ENCODE data around the gene DIDO1. TPM values are rescaled to one million over a fixed set of nuclear protein-coding genes. Genes with fewer than 3 reads are reported as not detected.
A peak's percentile ranks its signal among the peaks of the same experiment; 100 is the strongest.

DIDO1 gene
- total RNA-seq, 1 experiment from 2014 or later = 85.9 TPM

DNA sequence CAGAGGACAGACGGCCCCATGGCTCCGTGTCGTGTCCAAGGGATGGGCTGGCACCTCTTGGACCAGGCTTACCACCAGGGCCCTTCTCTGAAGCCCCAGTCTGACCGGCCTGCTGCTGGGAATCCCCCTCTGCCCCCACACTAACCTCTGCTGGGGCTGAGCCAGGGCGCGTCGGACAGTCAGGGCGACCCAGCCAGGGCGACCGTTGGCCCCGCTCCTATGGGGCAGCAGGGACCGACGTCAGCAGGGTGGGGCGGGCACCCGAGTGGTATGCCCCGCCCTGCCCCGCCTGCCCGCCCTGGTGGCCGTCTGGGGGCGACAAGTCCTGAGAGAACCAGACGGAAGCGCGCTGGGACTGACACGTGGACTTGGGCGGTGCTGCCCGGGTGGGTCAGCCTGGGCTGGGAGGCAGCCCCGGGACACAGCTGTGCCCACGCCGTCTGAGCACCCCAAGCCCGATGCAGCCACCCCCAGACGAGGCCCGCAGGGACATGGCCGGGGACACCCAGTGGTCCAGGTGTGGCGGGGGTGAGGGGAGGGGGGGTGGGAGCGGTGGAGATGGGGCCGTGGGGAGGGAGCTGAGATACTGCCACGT, 26.2 kb upstream of the DIDO1 start, which contains the start of gene SLC17A9:
SLC17A9 (plus strand) TSS at position 337 of the 595 bp plus-strand sequence; CDS start at position 459, 122 bp downstream.
- peaks cover 8 to 36% (median 28%) of the 10 kb centered on the region in 3 experiments; a peak in 6 of 7 replicates for H3K36me3 Mint-ChIP-seq (ENCODE audit: insufficient read depth in 1 of 3, low read depth in 3 of 3)

More for the DNA sequence above, 26.2 kb upstream of the DIDO1 start, which contains the start of gene SLC17A9:
- H3K4me2 ChIP-seq (ENCODE audit: insufficient read depth, insufficient read length, low read length) = peak within 1 kb of the TSS; percentile 65
- no peak within 1 kb of the TSS for H3K4ac ChIP-seq (ENCODE audit: low read depth, low read length)
- TF ChIP-seq, protein P1, sequence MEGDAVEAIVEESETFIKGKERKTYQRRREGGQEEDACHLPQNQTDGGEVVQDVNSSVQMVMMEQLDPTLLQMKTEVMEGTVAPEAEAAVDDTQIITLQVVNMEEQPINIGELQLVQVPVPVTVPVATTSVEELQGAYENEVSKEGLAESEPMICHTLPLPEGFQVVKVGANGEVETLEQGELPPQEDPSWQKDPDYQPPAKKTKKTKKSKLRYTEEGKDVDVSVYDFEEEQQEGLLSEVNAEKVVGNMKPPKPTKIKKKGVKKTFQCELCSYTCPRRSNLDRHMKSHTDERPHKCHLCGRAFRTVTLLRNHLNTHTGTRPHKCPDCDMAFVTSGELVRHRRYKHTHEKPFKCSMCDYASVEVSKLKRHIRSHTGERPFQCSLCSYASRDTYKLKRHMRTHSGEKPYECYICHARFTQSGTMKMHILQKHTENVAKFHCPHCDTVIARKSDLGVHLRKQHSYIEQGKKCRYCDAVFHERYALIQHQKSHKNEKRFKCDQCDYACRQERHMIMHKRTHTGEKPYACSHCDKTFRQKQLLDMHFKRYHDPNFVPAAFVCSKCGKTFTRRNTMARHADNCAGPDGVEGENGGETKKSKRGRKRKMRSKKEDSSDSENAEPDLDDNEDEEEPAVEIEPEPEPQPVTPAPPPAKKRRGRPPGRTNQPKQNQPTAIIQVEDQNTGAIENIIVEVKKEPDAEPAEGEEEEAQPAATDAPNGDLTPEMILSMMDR (conservative IDR thresholded peaks at IDR 0.05) = peak; percentile 25; the same call in 1 of the 3 replicates
- no CpG with 5 or more reads among the region's 37 CpGs for WGBS (ENCODE audit: extremely low coverage, insufficient read length, low lambda C conversion rate)
- Mint-ChIP-seq H3K4me3 (peak within 1 kb of the TSS; percentile 66 to 76), H3K9me3 (no peaks in the 10 kb centered on the region), H3K4me1 (peaks cover 14 to 26% of the 10 kb centered on the region in 2 experiments), H3K27me3 (ENCODE audit: low read depth) (no peaks in the 10 kb centered on the region; the same call in 1 of the 2 replicates), H3K27ac (peak within 1 kb of the TSS in 1 of 3 experiments; percentile 61; a peak in 2 of 7 replicates)
- no peak within 1 kb of the TSS for H2BK20ac ChIP-seq (ENCODE audit: low read depth, low read length, poor library complexity, severe bottlenecking)
- H4K8ac ChIP-seq (replicated peaks; ENCODE audit: insufficient read length, low read depth, low read length) = no peak within 1 kb of the TSS
- no peak within 1 kb of the TSS for H3K23ac ChIP-seq (ENCODE audit: insufficient read length, low read depth, low read length)
- no peak within 1 kb of the TSS for H2BK120ac ChIP-seq (ENCODE audit: low read depth, low read length, poor library complexity, severe bottlenecking)
- peak; percentile 87 for DNase-seq
- peaks cover 10% of the 10 kb centered on the region for H3K23me2 ChIP-seq (ENCODE audit: insufficient read length, low read depth, low read length, poor library complexity, severe bottlenecking)
- H3K4me1 ChIP-seq (ENCODE audit: insufficient read depth, low read length) = peaks cover 3% of the 10 kb centered on the region
- no peak within 1 kb of the TSS for H3K18ac ChIP-seq (ENCODE audit: insufficient read length, low read depth, low read length)
- no peak within 1 kb of the TSS for H2BK12ac ChIP-seq (ENCODE audit: insufficient read length, low read depth, low read length)
- no peak within 1 kb of the TSS for H4K5ac ChIP-seq (ENCODE audit: insufficient read length, low read depth, low read length)
- no peak within 1 kb of the TSS for H2BK5ac ChIP-seq (ENCODE audit: insufficient read length, low read length)
- no peak within 1 kb of the TSS for H4K91ac ChIP-seq (ENCODE audit: insufficient read length, low read depth, low read length)
- H3K79me2 ChIP-seq (ENCODE audit: insufficient read depth, low read length) = no peaks in the 10 kb centered on the region; the same call in 1 of the 2 replicates
- no peak within 1 kb of the TSS for H2AFZ ChIP-seq (ENCODE audit: low read length)
- H2BK15ac ChIP-seq (ENCODE audit: low read depth, low read length) = no peak within 1 kb of the TSS
- no peak within 1 kb of the TSS for H3T11ph ChIP-seq (ENCODE audit: low read length)
- H3K79me1 ChIP-seq (ENCODE audit: insufficient read depth, low read depth, low read length, poor library complexity, severe bottlenecking) = no peaks in the 10 kb centered on the region
- no peak within 1 kb of the TSS for H2AK5ac ChIP-seq (ENCODE audit: insufficient read length, low read length)
- H3K27ac ChIP-seq (ENCODE audit: insufficient read length, low read depth, low read length) = no peak within 1 kb of the TSS
- no peaks in the 10 kb centered on the region for H4K20me1 ChIP-seq (ENCODE audit: control insufficient read depth, insufficient read depth, insufficient read length)
- H3K9ac ChIP-seq (ENCODE audit: extremely low read depth, insufficient read length, low read length) = no peak within 1 kb of the TSS
- 0 out of 2 replicates have a peak within 1 kb of the TSS, but pooled peaks have one; percentile 16 for H3K14ac ChIP-seq (ENCODE audit: insufficient read depth, low read length)
- no peak within 1 kb of the TSS for H3K56ac ChIP-seq (ENCODE audit: insufficient read length, low read depth, low read length)
- H3K27me3 ChIP-seq (ENCODE audit: insufficient read depth, low read length) = no peaks in the 10 kb centered on the region
- no peaks in the 10 kb centered on the region for H3K9me3 ChIP-seq (ENCODE audit: control insufficient read depth, low read depth, low read length)
